Measurements from ENCODE around the gene HES1.
A peak's percentile ranks its signal among the peaks of the same experiment; 100 is the strongest.
"Not testable (repeated sequence)": the region's sequence is repeated elsewhere in the genome, so short reads cannot be mapped to it uniquely, and the experiment has no call there.

Gene HES1

DNA sequence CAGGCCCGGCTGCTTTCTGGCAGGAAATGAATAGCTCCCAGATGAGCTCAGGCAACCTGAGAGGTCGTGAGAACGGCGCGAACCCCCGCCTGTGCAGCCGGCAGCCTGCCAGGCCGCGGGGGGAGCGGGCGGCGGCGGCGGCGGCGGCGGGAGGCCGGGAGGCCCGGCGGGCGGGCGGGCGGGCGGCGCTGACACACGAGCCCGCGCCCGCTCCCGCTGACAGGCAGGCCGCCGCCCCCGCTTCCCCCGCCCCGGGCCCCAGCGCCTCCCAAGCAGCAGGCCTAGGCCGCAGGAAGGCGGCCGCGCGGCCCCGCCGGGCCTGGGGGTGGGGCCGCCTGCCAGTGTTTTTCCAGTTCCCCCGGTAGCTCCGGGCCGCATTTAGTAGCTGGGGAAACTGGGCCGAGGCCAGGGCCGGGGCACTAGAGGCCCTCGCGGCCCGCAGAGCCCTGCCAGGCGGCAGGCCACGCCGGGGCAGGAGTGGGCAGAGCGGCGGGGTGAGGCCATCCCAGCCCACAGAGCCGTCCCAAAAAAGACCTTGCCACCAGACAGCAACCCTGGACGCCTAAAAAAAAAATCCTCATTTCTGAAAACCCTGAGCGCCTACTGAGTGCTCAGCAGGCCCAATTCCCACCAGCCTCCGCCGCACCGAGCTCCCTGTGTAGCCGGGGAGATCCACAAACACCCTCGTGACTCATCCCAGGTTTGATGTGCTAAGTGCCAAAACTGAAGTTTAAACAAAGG, 5.6 kb downstream of the HES1 start:
- peak overlapping the region; percentile 30 for H3K4me3 ChIP-seq (ENCODE audit: low read depth, low read length)
- TF ChIP-seq, protein P1, sequence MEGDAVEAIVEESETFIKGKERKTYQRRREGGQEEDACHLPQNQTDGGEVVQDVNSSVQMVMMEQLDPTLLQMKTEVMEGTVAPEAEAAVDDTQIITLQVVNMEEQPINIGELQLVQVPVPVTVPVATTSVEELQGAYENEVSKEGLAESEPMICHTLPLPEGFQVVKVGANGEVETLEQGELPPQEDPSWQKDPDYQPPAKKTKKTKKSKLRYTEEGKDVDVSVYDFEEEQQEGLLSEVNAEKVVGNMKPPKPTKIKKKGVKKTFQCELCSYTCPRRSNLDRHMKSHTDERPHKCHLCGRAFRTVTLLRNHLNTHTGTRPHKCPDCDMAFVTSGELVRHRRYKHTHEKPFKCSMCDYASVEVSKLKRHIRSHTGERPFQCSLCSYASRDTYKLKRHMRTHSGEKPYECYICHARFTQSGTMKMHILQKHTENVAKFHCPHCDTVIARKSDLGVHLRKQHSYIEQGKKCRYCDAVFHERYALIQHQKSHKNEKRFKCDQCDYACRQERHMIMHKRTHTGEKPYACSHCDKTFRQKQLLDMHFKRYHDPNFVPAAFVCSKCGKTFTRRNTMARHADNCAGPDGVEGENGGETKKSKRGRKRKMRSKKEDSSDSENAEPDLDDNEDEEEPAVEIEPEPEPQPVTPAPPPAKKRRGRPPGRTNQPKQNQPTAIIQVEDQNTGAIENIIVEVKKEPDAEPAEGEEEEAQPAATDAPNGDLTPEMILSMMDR (IDR thresholded peaks at IDR 0.05; ENCODE audit: control insufficient read depth, extremely low read depth, insufficient read depth): no peak
- DNase-seq (ENCODE audit: low read depth): peak; percentile 81

DNA sequence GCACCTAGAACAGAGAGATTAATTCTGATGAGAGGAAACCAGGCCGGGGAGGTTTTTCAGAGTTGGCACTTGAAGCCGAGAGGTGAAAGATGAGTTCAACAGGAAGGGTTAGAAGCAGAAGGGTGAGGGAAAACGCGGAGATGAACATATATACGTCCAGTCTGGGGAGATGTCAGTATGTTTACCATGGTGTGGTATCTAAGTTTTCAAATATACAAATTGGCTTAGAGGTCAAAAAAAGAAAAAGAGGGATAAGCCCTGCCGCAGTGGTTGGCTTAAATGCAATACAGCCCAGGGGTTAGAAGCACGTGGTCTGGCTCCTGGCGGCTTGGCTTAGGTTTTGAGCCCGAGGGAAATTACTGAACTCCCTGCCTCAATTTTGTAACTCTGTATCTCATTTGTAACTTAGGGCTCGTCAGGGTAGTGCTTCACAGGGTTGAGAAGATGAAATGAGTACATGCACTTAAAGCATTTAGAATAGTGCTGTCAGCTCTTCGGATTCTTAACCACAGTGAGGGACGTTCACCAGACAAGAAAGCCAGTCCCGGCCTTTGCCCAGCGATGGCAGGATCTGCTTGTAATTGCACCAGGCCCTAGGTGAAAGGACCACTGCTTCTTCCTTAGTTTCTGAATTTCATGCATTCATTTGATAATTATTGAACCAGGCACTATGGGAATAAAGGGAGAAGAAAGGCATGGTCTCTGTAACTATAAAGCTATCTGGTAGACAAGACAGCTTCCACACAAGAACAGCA, 6.4 kb downstream of the HES1 start:
- TF ChIP-seq, protein P1 (IDR thresholded peaks at IDR 0.05; ENCODE audit: control insufficient read depth, extremely low read depth, insufficient read depth): no peak
- H3K4me3 ChIP-seq (ENCODE audit: low read depth, low read length): peak overlapping the region; percentile 30; the same call in 1 of the 2 replicates
- DNase-seq (ENCODE audit: low read depth): no peak

DNA sequence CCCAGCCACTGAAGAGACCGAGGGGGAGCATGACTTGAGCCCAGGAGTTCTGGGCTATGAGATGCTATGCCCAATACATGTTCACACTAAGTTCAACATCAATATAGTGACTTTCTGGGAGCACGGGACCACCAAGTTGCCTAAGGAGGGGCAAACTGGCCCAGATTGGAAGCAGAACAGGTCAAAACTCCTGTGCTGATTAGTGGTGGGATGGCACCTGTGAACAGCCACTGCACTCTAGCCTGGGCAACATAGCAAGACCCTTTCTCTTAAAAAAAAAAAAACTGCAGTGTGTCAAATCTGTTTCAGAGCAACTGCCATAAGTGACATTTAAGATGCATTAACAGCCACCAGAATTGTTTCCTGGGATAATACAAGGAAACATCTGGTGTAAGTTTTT, 9.8 kb downstream of the HES1 start:
- TF ChIP-seq, protein P1 (IDR thresholded peaks at IDR 0.05; ENCODE audit: control insufficient read depth, extremely low read depth, insufficient read depth): no peak
- no peak for DNase-seq (ENCODE audit: low read depth)
- H3K4me3 ChIP-seq (ENCODE audit: low read depth, low read length): no peak overlapping the region

DNA sequence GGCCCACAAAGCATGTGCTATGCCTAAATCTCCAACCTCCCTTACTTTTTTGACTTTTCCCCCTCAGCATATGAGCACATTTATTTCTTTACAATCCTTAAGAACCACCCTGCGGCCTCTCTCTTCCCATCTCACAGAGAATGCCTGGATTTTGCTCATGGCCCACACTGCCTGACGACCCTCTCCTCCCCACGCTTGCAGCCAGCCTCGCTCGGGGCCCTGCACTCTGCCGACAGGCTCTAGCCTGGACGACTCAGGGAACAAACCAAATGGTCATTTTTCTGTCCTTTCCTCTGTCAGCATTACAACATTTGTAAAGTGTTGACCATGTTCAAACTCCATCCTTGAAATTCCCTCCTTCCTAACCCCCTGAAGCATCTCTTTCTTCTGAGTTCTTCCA, 11.7 kb downstream of the HES1 start:
- no peak for DNase-seq (ENCODE audit: low read depth)
- no peak overlapping the region for H3K4me3 ChIP-seq (ENCODE audit: low read depth, low read length)
- TF ChIP-seq, protein P1 (IDR thresholded peaks at IDR 0.05; ENCODE audit: control insufficient read depth, extremely low read depth, insufficient read depth): no peak

DNA sequence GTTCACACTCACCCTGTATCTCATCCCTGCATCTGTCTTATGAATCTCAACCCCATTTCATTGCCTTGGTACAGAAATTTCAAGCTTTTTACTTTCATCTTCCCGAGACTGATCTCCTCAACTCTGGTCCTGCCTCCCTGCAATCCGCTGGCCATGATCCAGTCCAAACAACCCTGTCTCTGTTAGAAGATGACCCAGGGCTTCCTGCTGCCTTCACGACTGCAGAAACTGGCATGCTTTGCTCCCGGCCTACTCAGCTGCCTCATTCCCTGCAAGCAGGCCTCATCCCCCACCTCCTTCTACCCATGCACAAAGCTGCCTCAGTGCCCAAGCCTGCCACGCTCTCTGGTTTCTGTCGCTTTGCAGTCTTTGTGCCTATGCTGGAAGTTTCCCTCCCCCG, 12.4 kb downstream of the HES1 start:
- TF ChIP-seq, protein P1 (IDR thresholded peaks at IDR 0.05; ENCODE audit: control insufficient read depth, extremely low read depth, insufficient read depth): no peak
- no peak overlapping the region for H3K4me3 ChIP-seq (ENCODE audit: low read depth, low read length)
- DNase-seq (ENCODE audit: low read depth): no peak

DNA sequence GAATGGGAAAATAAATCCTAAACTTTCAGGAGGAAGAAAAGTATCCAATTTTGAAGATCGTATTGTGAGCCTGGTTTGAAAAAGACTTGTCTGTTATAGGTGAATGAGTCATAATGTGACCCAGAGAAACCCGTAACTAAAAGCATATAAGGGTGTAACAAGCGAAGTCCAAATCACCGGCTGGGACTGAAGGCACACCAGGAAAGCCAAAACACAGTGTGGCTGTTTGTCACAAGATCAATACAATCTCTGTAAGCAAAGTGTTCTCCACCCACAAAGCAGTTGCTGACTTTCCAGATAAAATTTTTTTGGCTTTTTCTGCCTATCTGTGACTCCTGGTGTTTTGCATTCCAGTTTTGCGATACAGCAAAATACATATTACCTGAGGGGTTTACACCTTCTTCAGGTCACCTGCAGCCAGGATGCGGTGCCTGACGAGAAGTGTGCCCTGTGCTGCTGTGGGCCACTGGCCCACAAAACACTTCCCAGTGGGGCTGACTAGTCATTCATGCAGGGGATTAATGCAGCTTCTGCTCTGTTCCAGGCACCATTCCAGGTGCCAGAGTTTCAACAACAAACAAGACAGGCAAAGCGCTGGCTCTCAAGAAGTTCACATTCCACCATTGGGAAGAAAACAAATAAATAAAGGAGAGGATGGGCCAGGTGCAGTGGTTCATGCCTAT, 14.4 kb downstream of the HES1 start:
- no peak for DNase-seq (ENCODE audit: low read depth)
- H3K4me3 ChIP-seq (ENCODE audit: low read depth, low read length): no peak overlapping the region

DNA sequence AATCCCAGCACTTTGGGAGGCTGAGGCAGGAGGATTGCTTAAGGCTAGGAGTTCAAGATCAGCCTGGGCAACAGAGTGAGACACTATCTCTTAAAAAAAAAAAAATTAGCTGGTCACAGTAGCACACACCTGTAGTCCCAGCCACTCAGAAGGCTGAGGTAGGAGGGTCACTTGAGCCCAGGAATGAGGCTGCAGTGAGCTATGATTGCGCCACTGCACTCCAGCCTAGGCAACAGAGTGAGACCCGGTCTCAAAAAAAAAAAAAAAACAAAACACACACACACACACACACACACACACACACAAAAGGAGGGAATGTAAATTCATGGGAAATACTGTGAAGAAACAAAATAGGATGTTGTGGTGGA, 15.0 kb downstream of the HES1 start:
- DNase-seq (ENCODE audit: low read depth); H3K4me3 ChIP-seq (ENCODE audit: low read depth, low read length): not testable (repeated sequence)

More for the DNA sequence above, 14.4 kb downstream of the HES1 start:
- TF ChIP-seq, protein P1 (IDR thresholded peaks at IDR 0.05; ENCODE audit: control insufficient read depth, extremely low read depth, insufficient read depth): no peak
